Amniotic stem cell (primary cell): Measurements from ENCODE around the gene MYL12B.
"Not testable (repeated sequence)": the region's sequence is repeated elsewhere in the genome, so short reads cannot be mapped to it uniquely, and the experiment has no call there.

ENCODE experiments used
- DNase-seq: peaks from one replicate; lab custom pipeline; 2025; lab: John Stamatoyannopoulos, UW

The MYL12B gene

GRCh38 chr18:3262234-3263131, 550 bp downstream of the MYL12B start:
- DNase-seq = no peak

- DNase-seq = no peak
These were observed 1.3 kb downstream of the MYL12B start for GRCh38 chr18:3263132-3263700.

- no peak for DNase-seq
These were observed 2.4 kb downstream of the MYL12B start for GRCh38 chr18:3264362-3264761.

- no peak for DNase-seq
These were observed 3.7 kb downstream of the MYL12B start for GRCh38 chr18:3265564-3266033.

GRCh38 chr18:3266062-3266608, 4.2 kb downstream of the MYL12B start:
- DNase-seq = no peak

GRCh38 chr18:3268306-3268705, 6.4 kb downstream of the MYL12B start:
- DNase-seq = no peak

GRCh38 chr18:3269241-3269913, 7.4 kb downstream of the MYL12B start:
- no peak for DNase-seq

- DNase-seq = no peak
These were observed 8.0 kb downstream of the MYL12B start for GRCh38 chr18:3269914-3270299.

- DNase-seq = no peak
These were observed 11.1 kb downstream of the MYL12B start for GRCh38 chr18:3273042-3273441.

- not testable (repeated sequence) for DNase-seq
These were observed 15.8 kb downstream of the MYL12B start for GRCh38 chr18:3277643-3278213.

- no peak for DNase-seq
These were observed 17.6 kb downstream of the MYL12B start for GRCh38 chr18:3279201-3280185.

- DNase-seq = peak; percentile 47
These were observed 19.8 kb downstream of the MYL12B start for GRCh38 chr18:3281456-3282400.

GRCh38 chr18:3283253-3283863, 21.4 kb downstream of the MYL12B start:
- no peak for DNase-seq

GRCh38 chr18:3283908-3284307, 22.0 kb downstream of the MYL12B start:
- DNase-seq = no peak

- no peak for DNase-seq
These were observed 22.6 kb downstream of the MYL12B start for GRCh38 chr18:3284501-3284900.

- DNase-seq = no peak
These were observed 24.2 kb downstream of the MYL12B start for GRCh38 chr18:3286159-3286558.

- DNase-seq = no peak
These were observed 31.4 kb downstream of the MYL12B start for GRCh38 chr18:3293196-3293951.

GRCh38 chr18:3294435-3295080, 32.6 kb downstream of the MYL12B start:
- no peak for DNase-seq
